A549 treated with CpdA at 1 μM for 4 hours (cell line): ENCODE data around the gene DDX17. TPM values are rescaled to one million over a fixed set of nuclear protein-coding genes. Genes with fewer than 3 reads are reported as not detected.

Source experiments
- total RNA-seq: library from RNA; stranded (reverse); fragments of 200-300 nt; extraction: Qiagen RNA extraction; gene quantifications from 5 replicates; pipeline ENCODE4 v1.2.3, GENCODE V29; 2022; ENCODE audit warnings: low read depth

DDX17 gene
- 91.2 to 104 TPM (median 91.2 TPM) in 5 replicates for total RNA-seq

GRCh38 chr22:38506118-38506962 is at the start of gene DDX17:
DDX17 (minus strand) TSS chr22:38506311.

GRCh38 chr22:38467904-38468442 is 38.1 kb downstream of the DDX17 start, which contains the start of gene KDELR3:
KDELR3 (plus strand) TSS chr22:38468096; CDS start chr22:38468234, 138 bp downstream.

GRCh38 chr22:38455076-38455529 is 51.0 kb downstream of the DDX17 start, which contains the start of gene KCNJ4:
KCNJ4 (minus strand) TSS chr22:38455199; CDS start chr22:38428132, 27,067 bp downstream.

Other genes with a start within 250 kb of the DDX17 start
- 38.5 to 48.2 TPM (median 45.7 TPM) in 5 replicates for gene TMEM184B, start 233.3 kb downstream of the DDX17 start, total RNA-seq
- gene CSNK1E, start 188.9 kb downstream of the DDX17 start, total RNA-seq: 87.8 to 108 TPM (median 96.4 TPM) in 5 replicates
- 0.07 to 0.20 TPM (median 0.11 TPM) in 5 replicates for gene KCNJ4, start 51.1 kb downstream of the DDX17 start, total RNA-seq
- gene KDELR3, start 38.2 kb downstream of the DDX17 start, total RNA-seq: 17.4 to 21.6 TPM (median 19.7 TPM) in 5 replicates
- 2.9 to 10.9 TPM (median 3.2 TPM) in 5 replicates for gene DMC1, start 63.9 kb upstream of the DDX17 start, total RNA-seq
- gene FAM227A, start 150.1 kb upstream of the DDX17 start, total RNA-seq: 0.50 to 1.2 TPM (median 0.89 TPM) in 5 replicates
- gene CBY1, start 150.3 kb upstream of the DDX17 start, total RNA-seq: 13.7 to 17.4 TPM (median 15.3 TPM) in 5 replicates
- 58.4 to 84.2 TPM (median 73.2 TPM) in 5 replicates for gene TOMM22, start 175.6 kb upstream of the DDX17 start, total RNA-seq
- gene JOSD1, start 194.6 kb upstream of the DDX17 start, total RNA-seq: 25.6 to 32.4 TPM (median 29.8 TPM) in 5 replicates
- 8.5 to 12.8 TPM (median 10.0 TPM) in 5 replicates for gene GTPBP1, start 199.6 kb upstream of the DDX17 start, total RNA-seq
- gene SUN2, start 249.7 kb upstream of the DDX17 start, total RNA-seq: 26.7 to 37.1 TPM (median 32.3 TPM) in 5 replicates